CD4-positive, alpha-beta T cell treated with Interleukin-4 for 4 hours (primary cell): Measurements from ENCODE around the gene TNNT1.
"Not testable (repeated sequence)": the region's sequence is repeated elsewhere in the genome, so short reads cannot be mapped to it uniquely, and the experiment has no call there.

ENCODE experiments used
- DNase-seq: peaks from one replicate; pipeline ENCODE4 v3.0.0-alpha.2; 2020

TNNT1 gene

GRCh38 chr19:55136399-55137102 is 12.5 kb downstream of the TNNT1 start:
- DNase-seq = no peak

- DNase-seq = no peak
These were observed 14.3 kb downstream of the TNNT1 start for GRCh38 chr19:55134736-55135135.

DNA sequence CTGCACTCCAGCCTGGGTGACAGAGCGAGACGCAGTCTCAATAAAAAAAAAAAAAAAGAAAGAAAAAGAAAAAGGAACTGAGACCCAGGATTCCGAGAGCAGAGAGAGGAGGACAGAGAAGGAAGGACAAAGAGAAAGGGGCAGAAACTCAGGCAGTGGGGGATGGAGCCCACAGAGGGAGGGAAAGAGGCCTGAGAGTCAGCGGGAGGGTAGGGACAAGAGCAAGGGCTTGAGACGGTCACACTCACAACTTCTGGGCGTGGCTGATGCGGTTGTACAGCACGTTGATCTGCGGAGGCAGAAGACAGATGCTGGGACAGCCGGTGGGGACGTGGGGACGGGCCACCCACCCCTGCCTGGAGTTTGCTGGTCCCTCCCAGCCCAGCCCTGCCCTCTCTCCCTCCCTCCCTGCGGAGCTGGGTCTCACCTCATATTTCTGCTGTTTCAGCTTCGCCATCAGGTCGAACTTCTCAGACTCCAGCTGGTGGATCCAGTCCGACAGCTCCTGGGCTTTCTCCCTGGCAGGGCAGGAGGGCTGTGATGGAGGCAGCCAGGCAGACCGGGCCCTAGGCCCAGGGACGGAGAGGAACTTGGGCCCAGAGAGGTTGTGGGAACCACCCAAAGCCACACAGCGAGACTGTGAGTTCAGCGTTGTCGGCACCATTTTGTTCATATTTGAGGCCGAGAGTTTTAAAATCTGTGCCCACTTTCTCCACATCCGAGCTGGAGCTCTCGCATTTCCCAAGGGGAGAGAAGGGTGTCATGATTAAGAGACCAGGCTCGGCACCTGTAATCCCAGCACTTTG is 15.2 kb downstream of the TNNT1 start:
- no peak for DNase-seq

GRCh38 chr19:55132453-55133129 is 16.4 kb downstream of the TNNT1 start:
- DNase-seq = no peak

DNA sequence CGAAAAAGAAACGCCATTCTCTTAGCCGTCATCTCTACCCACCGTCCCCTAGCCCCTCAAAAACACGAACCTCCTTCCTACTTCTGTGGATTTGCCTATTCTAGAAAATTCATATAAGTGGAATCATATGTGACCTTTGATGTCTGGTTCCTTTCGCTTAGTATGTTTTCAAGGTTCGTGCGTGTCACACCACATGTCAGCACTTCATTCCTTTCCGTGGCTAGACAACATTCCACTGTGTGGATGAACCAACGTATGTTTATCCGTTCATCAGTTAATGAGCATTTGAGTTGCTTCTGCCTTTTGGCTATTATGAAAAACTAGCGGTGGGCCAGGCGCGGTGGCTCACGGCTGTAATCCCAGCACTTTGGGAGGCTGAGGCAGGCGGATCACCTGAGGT is 17.6 kb downstream of the TNNT1 start:
- no peak for DNase-seq

DNA sequence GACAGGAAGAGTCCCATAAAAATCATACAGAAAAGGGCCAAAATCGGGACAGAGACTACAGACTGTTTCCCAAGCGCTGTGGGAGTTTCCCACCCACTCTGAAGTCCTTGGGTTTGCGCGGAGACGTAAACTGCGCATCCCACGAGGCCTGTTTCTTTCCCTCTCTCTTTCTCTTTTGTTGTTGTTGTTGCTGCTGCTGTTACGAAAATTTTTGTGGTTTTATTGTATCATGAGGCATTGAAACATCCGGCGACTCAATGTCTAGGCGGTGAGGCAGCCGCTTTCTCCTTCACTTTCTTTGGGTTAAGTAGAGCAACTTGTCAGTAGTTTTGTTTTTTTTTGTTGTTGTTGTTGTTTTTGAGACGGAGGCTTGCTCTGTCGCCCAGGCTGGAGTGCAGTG is 30.0 kb downstream of the TNNT1 start:
- DNase-seq = peak; percentile 4

DNA sequence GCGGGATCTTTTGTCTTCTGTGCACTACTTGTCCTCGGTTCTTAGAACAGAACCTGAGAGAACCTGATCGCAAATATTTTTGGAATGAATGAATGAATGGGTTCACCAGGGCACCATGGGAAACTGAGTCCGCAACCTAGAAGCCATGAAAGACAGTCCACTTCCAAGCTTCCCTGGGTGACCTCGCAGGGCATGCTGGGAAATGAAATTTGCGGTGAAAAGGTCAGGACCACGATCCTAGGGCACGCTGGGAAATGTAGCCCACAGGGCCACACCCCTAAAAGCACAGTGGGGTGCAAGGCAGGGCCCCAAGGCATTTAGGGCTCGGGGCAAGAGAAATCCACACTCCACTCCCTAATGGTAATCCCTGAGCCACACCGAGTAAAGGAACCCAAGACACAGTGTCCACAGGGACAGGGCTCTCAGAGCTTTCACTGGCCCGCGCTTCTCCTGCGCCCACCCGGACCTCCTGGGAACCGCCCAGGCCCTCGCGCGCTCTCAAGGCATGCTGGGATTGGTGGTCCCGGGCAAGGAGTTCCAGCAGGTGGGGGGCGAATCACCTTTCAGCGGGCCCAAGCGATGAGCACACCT is 30.5 kb downstream of the TNNT1 start:
- DNase-seq = peak; percentile 15

GRCh38 chr19:55117663-55118391 is 31.2 kb downstream of the TNNT1 start:
- peak; percentile 98 for DNase-seq

- no peak for DNase-seq
These were observed 31.9 kb downstream of the TNNT1 start, which contains the start of gene PPP1R12C for GRCh38 chr19:55116859-55117662. TSS of gene PPP1R12C (minus strand) at chr19:55117637. CDS start at chr19:55117543, 94 bp downstream.

DNA sequence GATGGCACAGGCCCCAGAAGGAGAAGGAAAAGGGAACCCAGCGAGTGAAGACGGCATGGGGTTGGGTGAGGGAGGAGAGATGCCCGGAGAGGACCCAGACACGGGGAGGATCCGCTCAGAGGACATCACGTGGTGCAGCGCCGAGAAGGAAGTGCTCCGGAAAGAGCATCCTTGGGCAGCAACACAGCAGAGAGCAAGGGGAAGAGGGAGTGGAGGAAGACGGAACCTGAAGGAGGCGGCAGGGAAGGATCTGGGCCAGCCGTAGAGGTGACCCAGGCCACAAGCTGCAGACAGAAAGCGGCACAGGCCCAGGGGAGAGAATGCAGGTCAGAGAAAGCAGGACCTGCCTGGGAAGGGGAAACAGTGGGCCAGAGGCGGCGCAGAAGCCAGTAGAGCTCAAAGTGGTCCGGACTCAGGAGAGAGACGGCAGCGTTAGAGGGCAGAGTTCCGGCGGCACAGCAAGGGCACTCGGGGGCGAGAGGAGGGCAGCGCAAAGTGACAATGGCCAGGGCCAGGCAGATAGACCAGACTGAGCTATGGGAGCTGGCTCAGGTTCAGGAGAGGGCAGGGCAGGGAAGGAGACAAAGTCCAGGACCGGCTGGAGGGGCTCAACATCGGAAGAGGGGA is 32.7 kb downstream of the TNNT1 start:
- peak; percentile 58 for DNase-seq

GRCh38 chr19:55115446-55116065 is 33.5 kb downstream of the TNNT1 start:
- DNase-seq = peak; percentile 6

DNA sequence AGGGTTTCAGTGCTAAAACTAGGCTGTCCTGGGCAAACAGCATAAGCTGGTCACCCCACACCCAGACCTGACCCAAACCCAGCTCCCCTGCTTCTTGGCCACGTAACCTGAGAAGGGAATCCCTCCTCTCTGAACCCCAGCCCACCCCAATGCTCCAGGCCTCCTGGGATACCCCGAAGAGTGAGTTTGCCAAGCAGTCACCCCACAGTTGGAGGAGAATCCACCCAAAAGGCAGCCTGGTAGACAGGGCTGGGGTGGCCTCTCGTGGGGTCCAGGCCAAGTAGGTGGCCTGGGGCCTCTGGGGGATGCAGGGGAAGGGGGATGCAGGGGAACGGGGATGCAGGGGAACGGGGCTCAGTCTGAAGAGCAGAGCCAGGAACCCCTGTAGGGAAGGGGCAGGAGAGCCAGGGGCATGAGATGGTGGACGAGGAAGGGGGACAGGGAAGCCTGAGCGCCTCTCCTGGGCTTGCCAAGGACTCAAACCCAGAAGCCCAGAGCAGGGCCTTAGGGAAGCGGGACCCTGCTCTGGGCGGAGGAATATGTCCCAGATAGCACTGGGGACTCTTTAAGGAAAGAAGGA is 34.4 kb downstream of the TNNT1 start:
- DNase-seq = no peak

- DNase-seq = no peak
These were observed 35.4 kb downstream of the TNNT1 start for GRCh38 chr19:55113570-55114039.

DNA sequence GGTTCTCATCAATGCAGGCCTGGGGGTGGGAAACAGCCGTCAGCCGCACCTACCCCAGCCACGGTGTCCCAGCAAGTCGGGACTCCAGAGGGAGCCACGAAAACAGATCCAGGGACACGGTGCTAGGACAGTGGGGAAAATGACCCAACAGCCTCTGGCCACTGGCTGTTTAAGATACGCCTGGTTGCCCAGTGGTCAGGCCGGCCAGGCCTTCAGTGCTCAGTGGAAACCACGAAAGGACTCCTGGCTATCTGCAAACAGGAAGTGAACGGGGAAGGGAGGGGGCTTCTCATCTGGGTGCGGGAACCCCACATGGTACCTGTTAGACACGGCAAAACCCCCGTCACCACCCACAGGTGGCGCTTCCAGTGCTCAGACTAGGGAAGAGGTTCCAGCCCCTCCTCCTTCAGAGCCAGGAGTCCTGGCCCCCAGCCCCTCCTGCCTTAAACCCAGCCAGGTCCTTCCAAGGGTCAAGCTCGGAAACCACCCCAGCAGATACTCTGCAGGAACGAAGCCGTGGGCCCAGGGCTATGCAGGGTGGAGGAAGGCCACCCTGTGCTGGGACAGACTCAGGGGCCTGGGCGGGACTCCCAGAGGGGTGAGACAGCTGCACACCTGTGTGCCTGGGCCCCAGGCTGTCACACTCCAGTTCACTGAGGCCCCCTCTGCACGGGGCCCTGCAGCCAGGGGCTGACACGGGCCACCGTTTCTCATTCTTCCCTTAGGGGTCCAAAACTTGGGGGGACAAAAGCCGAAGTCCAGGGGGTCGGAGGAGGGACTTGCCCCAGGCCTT is 36.0 kb downstream of the TNNT1 start:
- no peak for DNase-seq

DNA sequence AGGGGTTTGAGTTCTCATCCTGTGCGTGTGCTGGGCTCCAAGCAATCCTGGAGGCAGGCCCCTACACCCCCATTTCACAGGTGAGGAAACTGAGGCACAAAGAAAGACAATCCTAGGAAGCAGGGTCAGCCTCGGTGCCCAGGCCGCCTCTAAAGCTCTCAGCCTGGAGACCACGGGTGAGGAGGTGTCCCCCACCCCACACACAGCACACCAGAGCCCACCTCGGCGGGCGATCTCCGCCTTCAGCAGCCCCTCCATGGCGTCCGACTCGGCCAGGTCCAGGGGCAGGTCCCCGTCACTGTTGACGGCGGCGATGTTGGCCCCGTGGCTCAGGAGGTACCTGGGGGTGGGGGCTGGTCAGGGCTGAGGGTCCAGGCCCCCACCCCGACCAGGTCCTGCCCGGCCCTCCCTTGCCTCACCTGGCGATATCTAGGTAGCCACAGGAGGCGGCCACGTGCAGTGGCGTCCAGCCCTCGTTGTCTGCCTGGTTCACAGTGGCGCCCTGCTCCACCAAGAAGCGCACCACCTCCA is 36.7 kb downstream of the TNNT1 start:
- no peak for DNase-seq

DNA sequence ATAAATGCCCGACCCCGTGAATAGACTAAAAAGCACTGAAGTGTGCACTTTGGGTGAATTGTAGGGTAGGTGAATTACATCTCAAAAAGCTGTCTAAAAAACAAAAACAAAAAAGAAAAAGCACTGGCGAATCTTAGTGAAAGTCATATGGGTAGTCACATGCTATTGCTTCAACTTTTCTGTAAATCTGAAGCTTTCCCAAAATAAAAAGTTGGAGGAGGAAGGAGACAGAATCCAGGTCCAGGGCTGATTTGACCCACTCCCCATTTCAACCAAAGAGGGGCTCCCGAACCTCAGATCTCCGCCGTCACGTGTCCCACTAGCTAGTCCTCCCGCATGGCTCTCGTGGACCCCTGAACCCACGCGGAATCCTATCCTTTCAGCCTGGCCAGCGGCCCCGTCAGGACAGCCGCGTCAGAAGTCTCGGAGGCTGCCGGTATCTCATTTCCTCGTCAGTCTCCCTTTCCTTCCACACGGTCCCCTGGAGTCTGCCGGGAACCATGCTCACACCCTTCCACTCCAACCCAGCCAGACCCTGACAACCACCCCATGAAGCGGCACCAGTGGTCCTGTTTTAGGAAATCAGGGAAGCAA is 37.7 kb downstream of the TNNT1 start:
- no peak for DNase-seq

GRCh38 chr19:55109527-55110291 is 39.3 kb downstream of the TNNT1 start:
- DNase-seq = no peak

GRCh38 chr19:55107252-55107651 is 41.8 kb downstream of the TNNT1 start:
- DNase-seq = not testable (repeated sequence)
